GM19351 (cell line): ENCODE data around the gene ACOX1.

Source experiments
- ATAC-seq: cut with Tn5 transposase; IDR thresholded peaks from one replicate; pipeline ENCODE4 v1.9.1; 2021; ENCODE audit warnings: mild to moderate bottlenecking, moderate library complexity; ENCODE audit not compliant: unreplicated experiment

Gene ACOX1

GRCh38 chr17:75978938-75979704, at the start of gene ACOX1, which contains the start of gene TEN1:
ACOX1 (minus strand) TSS chr17:75979166; CDS start chr17:75979073, 93 bp downstream.
TEN1 (plus strand) TSS chr17:75979240; CDS start chr17:75986193, 6,953 bp downstream.
- ATAC-seq, result peak; percentile 89

GRCh38 chr17:76027159-76027839, 48.3 kb upstream of the ACOX1 start, which contains the start of gene EVPL:
EVPL (minus strand) TSS chr17:76027306; CDS start chr17:76027198, 108 bp downstream.
- ATAC-seq, result no peak

GRCh38 chr17:76026714-76027158, 47.8 kb upstream of the ACOX1 start:
- no peak for ATAC-seq

GRCh38 chr17:76025294-76025693, 46.3 kb upstream of the ACOX1 start:
- no peak for ATAC-seq

- no peak for ATAC-seq
Observed at GRCh38 chr17:76024353-76024752, 45.4 kb upstream of the ACOX1 start.

GRCh38 chr17:76023900-76024237, 44.9 kb upstream of the ACOX1 start:
- no peak for ATAC-seq

- no peak for ATAC-seq
Observed at GRCh38 chr17:76022973-76023899, 44.3 kb upstream of the ACOX1 start.

- ATAC-seq, result no peak
Observed at GRCh38 chr17:76022285-76022684, 43.3 kb upstream of the ACOX1 start.

GRCh38 chr17:76019833-76020467, 41.0 kb upstream of the ACOX1 start:
- ATAC-seq, result no peak

GRCh38 chr17:76018801-76019200, 39.8 kb upstream of the ACOX1 start:
- no peak for ATAC-seq

GRCh38 chr17:76018340-76018680, 39.3 kb upstream of the ACOX1 start:
- ATAC-seq, result no peak

- ATAC-seq, result no peak
Observed at GRCh38 chr17:76017481-76018339, 38.7 kb upstream of the ACOX1 start.

GRCh38 chr17:76014925-76015261, 35.9 kb upstream of the ACOX1 start:
- no peak for ATAC-seq

GRCh38 chr17:76014100-76014924, 35.3 kb upstream of the ACOX1 start:
- ATAC-seq, result peak; percentile 55

- ATAC-seq, result no peak
Observed at GRCh38 chr17:76013377-76013932, 34.5 kb upstream of the ACOX1 start.

- ATAC-seq, result no peak
Observed at GRCh38 chr17:76011951-76012350, 33.0 kb upstream of the ACOX1 start.

- no peak for ATAC-seq
Observed at GRCh38 chr17:76009969-76010661, 31.1 kb upstream of the ACOX1 start.

- no peak for ATAC-seq
Observed at GRCh38 chr17:76009447-76009846, 30.5 kb upstream of the ACOX1 start.
